GM21423 (cell line): ENCODE results near the gene KIAA1549.
"Not testable (repeated sequence)": the region's sequence is repeated elsewhere in the genome, so short reads cannot be mapped to it uniquely, and the experiment has no call there.

Experiments
- ATAC-seq: cut with Tn5 transposase; IDR thresholded peaks from one replicate; pipeline ENCODE4 v1.9.1; 2021; ENCODE audit warnings: mild to moderate bottlenecking, moderate library complexity; ENCODE audit not compliant: unreplicated experiment

Gene KIAA1549

GRCh38 chr7:138821912-138822311 is 159.3 kb downstream of the KIAA1549 start:
- ATAC-seq = no peak

- no peak for ATAC-seq
These were observed 161.6 kb downstream of the KIAA1549 start for GRCh38 chr7:138819625-138820024.

GRCh38 chr7:138816650-138817049 is 164.5 kb downstream of the KIAA1549 start:
- ATAC-seq = no peak

- no peak for ATAC-seq
These were observed 166.3 kb downstream of the KIAA1549 start for GRCh38 chr7:138814816-138815332.

GRCh38 chr7:138813945-138814344 is 167.2 kb downstream of the KIAA1549 start:
- ATAC-seq = no peak

GRCh38 chr7:138811327-138811726 is 169.9 kb downstream of the KIAA1549 start:
- not testable (repeated sequence) for ATAC-seq

- no peak for ATAC-seq
These were observed 171.8 kb downstream of the KIAA1549 start for GRCh38 chr7:138809346-138809745.

- ATAC-seq = no peak
These were observed 176.6 kb downstream of the KIAA1549 start for GRCh38 chr7:138804618-138805017.

GRCh38 chr7:138802706-138803105 is 178.5 kb downstream of the KIAA1549 start:
- no peak for ATAC-seq

GRCh38 chr7:138801256-138801655 is 179.9 kb downstream of the KIAA1549 start:
- no peak for ATAC-seq

- no peak for ATAC-seq
These were observed 181.7 kb downstream of the KIAA1549 start for GRCh38 chr7:138799336-138800000.

- no peak for ATAC-seq
These were observed 182.4 kb downstream of the KIAA1549 start for GRCh38 chr7:138798836-138799235.

- ATAC-seq = no peak
These were observed 183.4 kb downstream of the KIAA1549 start, which contains the start of the genes ATP6V0A4 and TMEM213 for GRCh38 chr7:138797715-138798320. TSS of gene ATP6V0A4 (minus strand) at chr7:138798196. CDS start at chr7:138771247, 26,949 bp downstream. TSS of gene TMEM213 (plus strand) at chr7:138797994. CDS start at chr7:138798105, 111 bp downstream.

GRCh38 chr7:138797046-138797445 is 184.1 kb downstream of the KIAA1549 start:
- ATAC-seq = not testable (repeated sequence)

GRCh38 chr7:138796038-138796615 is 185.1 kb downstream of the KIAA1549 start:
- no peak for ATAC-seq

- no peak for ATAC-seq
These were observed 195.4 kb downstream of the KIAA1549 start for GRCh38 chr7:138785587-138786437.

GRCh38 chr7:138784692-138785091 is 196.5 kb downstream of the KIAA1549 start:
- no peak for ATAC-seq
